Motor neuron (in vitro differentiated cells): ENCODE measurements around the gene SEC61A1. TPM values are rescaled to one million over a fixed set of nuclear protein-coding genes. Genes with fewer than 3 reads are reported as not detected.

ENCODE experiments used
- ATAC-seq, 8 experiments: fragments of 200-7000 bp; cut with Tn5 transposase; replicated peaks in 6 of 8; 2 replicates each; pipeline ENCODE4 v1.8.0; 2021; ENCODE audit warnings: mild to moderate bottlenecking in 8 of 8, moderate library complexity in 8 of 8
- H3K27ac ChIP-seq, 2 donors: fragments of 250-450 bp; sonication (Bioruptor Pico); 2 replicates each; pipeline ENCODE4 v1.9.0; 2021; ENCODE audit warnings: antibody characterized with exemption in 2 of 2, mild to moderate bottlenecking in 2 of 2, moderate library complexity in 1 of 2
- H3K4me1 ChIP-seq, 2 donors: fragments of 250-450 bp; sonication (Bioruptor Pico); replicated peaks in 1 of 2; 2 replicates each; pipeline ENCODE4 v1.6.1; 2021; ENCODE audit warnings: antibody characterized with exemption in 2 of 2, mild to moderate bottlenecking in 2 of 2, moderate library complexity in 1 of 2
- H3K4me3 ChIP-seq, 5 donors: fragments of 250-450 bp; sonication (Bioruptor Pico); 2 replicates each; pipeline ENCODE4 v1.9.0; 2021; ENCODE audit warnings: antibody characterized with exemption in 5 of 5, mild to moderate bottlenecking in 5 of 5, moderate library complexity in 4 of 5
- WGBS, 10 experiments: fragments of 450-650 bp; shearing (Covaris generic); methylation state at CpG; one replicate each; pipeline ENCODE4 v1.0.0; 2022; 5-methylcytosine and 5-hydroxymethylcytosine counted together
- in situ Hi-C, 9 experiments: fragments of 400-800 bp; cut with MboI; loops; one replicate each; pipeline ENCODE4 v1.15.0; 2021; ENCODE audit warnings: low sequenced_read_pairs in 9 of 9, low pct_unique_long_range_greater_than_20kb in 2 of 9; ENCODE audit not compliant: unreplicated experiment in 9 of 9
- total RNA-seq, 8 experiments: library from RNA; unstranded; fragments of 300-600 nt; gene quantifications; 2 replicates each; pipeline versions ENCODE4 v1.2.3 to v1.2.4, GENCODE V29; 2022

Gene SEC61A1
- total RNA-seq, 8 experiments from 2014 or later, result 120 to 261 (median 172) TPM

DNA sequence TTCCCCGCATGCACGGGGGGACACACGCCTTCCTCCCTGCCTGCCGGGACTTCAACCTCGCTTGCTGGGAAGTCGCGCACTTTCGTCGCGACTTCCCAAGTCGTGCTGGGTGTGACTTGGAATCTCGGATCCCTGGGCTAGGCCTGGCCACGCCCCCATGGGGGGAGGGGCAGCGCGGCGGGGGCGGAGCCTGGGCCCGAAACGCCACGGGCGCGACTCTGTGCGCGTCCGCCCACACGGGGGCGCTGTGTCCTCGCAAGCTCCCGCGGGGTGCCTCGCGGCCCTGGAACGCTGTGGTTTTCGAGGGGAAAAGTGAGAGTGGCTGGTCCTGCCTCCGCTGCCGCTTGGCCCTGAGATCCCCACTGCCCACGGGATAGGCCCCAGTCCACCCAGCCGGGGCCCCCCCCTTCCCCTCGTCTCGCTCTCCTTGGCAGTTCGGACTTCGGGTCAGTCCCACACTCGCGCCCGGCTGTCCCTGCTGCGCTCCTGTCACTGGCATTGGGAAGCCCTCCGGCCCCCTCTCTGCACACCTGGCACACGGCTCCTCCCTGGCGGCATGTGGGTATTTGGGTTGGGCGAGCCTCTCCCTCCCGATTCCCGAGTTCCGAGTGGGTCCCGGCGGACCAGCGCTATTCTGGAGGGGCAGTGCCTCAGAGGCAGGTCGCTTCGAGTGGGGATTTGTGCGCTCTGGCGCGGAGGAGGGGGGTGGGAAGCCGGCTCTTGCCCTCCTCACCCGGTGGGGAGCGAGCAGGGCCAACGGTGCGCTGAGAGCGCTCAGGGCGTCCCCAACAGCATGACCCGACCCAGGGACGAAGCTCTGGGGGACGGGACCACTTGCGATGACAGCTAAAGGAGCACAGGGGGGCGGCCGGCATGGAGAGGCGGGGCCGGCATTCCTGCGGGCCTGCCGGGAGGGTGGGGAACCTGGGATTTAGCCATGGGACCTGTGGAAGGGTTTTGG lies 23.6 kb downstream of the SEC61A1 start:
- 8 to 50% (median 11%) methylated on average over 2 to 10 of the region's 78 CpGs; no CpG with 5 or more reads in 5 of the 10 experiments for WGBS, 10 experiments
- in situ Hi-C loops, result loop anchor here in 1 of 9 experiments (25.0 kb wide), 2 partner anchors 411 to 536 kb away; partner anchors contain the start of gene GATA2
- Histone ChIP-seq H3K27ac (peak overlapping the region; percentile 85), H3K4me1 (peaks cover 28 to 37% of the 10 kb centered on the region in 2 donors), H3K4me3 (peak overlapping the region in 4 of 5 donors; percentile 18 to 30 (median 26))
- peak; percentile 47 to 69 (median 55) for ATAC-seq

DNA sequence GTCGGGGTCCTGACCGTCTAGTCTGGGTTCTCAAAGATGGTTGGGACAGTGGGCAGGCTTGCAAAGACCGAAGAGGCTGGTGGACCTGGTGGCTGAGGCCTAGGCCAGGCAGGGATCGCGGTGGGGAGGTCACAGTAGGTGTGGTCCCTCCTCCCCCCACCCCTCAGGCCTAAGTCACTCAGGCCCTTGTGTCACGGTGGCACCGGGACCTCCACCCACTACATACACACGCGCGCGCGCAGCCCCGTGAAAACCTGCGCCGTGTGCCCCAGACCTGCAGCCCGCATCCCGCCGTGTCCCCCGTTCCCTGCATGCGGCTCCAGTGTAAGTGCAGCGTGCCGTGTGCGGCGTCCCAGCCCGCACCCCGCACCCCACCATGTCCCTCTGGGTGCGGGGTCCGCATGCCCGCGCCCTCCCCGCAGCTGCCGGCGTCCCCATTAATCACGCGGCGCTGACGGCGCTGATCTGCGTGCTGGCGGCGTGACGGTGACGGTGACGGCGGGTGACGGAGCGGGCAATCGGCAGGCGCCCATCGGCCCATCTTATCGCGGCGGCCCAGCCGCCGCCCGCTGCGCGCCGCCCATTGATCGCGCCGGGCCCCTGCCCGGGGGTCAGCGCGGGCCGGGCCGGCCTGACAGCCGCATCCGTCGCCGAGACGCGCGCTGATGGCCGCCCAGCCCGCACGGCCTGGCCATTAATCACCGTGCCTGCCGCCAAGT lies 24.4 kb downstream of the SEC61A1 start:
- in situ Hi-C loops, result loop anchor here in 1 of 9 experiments (25.0 kb wide), 2 partner anchors 411 to 536 kb away; partner anchors contain the start of gene GATA2
- 22% methylated on average over 8 of the region's 79 CpGs; no CpG with 5 or more reads in 9 of the 10 experiments for WGBS, 10 experiments
- Histone ChIP-seq H3K4me3 (peak overlapping the region; percentile 5 to 30 (median 23)), H3K4me1 (peaks cover 28 to 37% of the 10 kb centered on the region in 2 donors), H3K27ac (peak overlapping the region; percentile 85)
- peak in 6 of 8 experiments; percentile 0 to 73 (median 67) for ATAC-seq

DNA sequence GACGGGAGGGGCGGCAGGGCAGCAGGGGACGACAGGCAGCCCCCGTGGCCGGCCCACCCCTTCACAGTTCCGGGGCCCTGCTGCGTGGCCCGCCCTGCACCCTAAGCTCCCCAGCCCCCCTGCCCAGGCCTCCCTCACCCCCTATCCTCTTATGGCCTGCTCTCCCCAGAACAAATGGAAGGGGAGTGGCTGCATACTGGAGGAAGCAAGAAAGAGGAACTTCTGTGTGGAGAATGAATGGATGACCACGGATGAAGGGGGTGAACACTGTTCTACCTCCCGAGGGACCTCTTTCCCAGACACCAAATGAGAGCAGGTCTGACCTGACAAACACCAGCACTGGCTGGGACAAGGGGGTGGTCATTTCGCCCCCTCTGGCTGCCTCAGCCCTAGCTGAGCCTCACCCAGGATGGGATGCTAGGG lies 25.0 kb downstream of the SEC61A1 start:
- WGBS, 10 experiments, result 40% methylated on average over 2 of the region's 11 CpGs; no CpG with 5 or more reads in 9 of the 10 experiments
- in situ Hi-C loops, result loop anchor here in 1 of 9 experiments (25.0 kb wide), 2 partner anchors 410 to 535 kb away; partner anchors contain the start of gene GATA2
- peak overlapping the region; percentile 85 for H3K27ac ChIP-seq
- H3K4me1 ChIP-seq, result peaks cover 28 to 37% of the 10 kb centered on the region in 2 donors
- peak overlapping the region; percentile 5 to 30 (median 23) for H3K4me3 ChIP-seq
- ATAC-seq, result peak in 6 of 8 experiments; percentile 0 to 66 (median 47)

DNA sequence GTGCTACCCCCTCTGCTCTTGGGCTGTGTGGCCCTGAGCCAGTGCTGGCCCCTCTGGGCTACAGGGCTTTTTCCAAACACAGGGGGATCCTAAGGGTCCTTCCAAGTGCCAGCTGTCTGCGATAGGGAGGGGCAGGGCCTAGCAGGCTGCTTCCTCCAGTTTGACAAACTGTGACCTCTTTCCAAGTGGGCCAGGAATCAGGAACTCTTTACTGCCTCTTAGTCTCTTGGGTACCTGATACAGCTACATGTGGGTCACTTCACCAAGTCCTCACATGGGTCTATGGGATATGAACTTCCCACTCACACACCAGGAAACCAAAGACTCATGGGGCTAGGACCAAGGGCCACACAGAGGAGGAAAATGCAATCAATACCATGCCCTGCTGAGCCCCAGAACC lies 25.4 kb downstream of the SEC61A1 start:
- WGBS, 10 experiments, result 0 to 83% (median 80%) methylated on average over 1 of the region's 1 CpG; no CpG with 5 or more reads in 7 of the 10 experiments
- peak overlapping the region in 1 of 5 donors; percentile 30 for H3K4me3 ChIP-seq
- peaks cover 28 to 37% of the 10 kb centered on the region in 2 donors for H3K4me1 ChIP-seq
- ATAC-seq, result no peak
- H3K27ac ChIP-seq, result peak overlapping the region; percentile 85
- in situ Hi-C loops, result loop anchor here in 1 of 9 experiments (25.0 kb wide), 2 partner anchors 410 to 535 kb away; partner anchors contain the start of gene GATA2

DNA sequence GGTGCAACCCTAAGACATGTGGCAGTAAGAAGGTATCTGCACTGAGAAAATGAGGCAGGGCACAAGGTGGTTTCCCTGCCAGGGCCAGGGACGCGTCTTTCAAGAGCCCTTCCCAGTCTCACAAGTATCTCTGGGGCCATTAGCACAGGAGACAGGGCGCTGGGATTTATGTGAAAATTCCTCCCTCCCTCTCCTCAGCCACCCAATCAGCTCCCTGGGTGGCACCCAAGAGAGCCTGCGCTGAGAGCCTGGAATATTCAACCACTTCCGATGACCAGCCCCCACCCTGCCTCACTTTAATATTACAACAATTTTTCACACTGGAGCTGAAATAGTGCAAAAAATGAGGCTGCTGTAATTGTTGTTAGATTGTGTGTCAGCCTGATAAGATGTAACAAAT lies 26.1 kb downstream of the SEC61A1 start:
- Histone ChIP-seq H3K4me1 (peaks cover 28 to 37% of the 10 kb centered on the region in 2 donors), H3K27ac (peak overlapping the region; percentile 85), H3K4me3 (no peak overlapping the region)
- 19 to 80% (median 70%) methylated on average over 1 to 3 of the region's 5 CpGs; no CpG with 5 or more reads in 6 of the 10 experiments for WGBS, 10 experiments
- peak; percentile 12 to 71 (median 31) for ATAC-seq
- in situ Hi-C loops, result loop anchor here in 1 of 9 experiments (25.0 kb wide), 2 partner anchors 409 to 534 kb away; partner anchors contain the start of gene GATA2

DNA sequence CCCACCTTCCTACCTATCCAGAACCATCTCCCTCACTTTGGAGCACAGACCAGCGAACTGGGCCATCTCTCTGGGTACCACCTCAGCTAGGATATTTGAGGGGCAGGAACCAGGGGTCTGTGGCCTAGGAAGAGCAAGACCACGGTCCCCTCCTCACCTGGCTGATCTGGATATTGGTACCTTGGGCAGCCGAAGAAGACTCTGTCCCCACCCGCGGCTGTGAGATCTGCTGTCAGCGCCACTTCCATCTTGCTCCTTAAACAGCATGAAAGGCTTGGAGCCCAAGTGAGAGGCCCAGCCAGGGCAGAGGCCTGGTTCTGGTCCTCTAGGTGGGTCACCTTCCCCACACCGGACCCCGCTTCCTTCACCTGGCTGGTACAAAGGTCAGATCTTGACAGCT lies 26.6 kb downstream of the SEC61A1 start:
- in situ Hi-C loops, result loop anchor here in 1 of 9 experiments (25.0 kb wide), 2 partner anchors 408 to 533 kb away; partner anchors contain the start of gene GATA2
- Histone ChIP-seq H3K4me1 (peaks cover 28 to 37% of the 10 kb centered on the region in 2 donors), H3K4me3 (no peak overlapping the region), H3K27ac (no peak overlapping the region)
- no peak for ATAC-seq
- WGBS, 10 experiments, result 80 to 100% (median 96%) methylated on average over 1 to 4 of the region's 8 CpGs; no CpG with 5 or more reads in 4 of the 10 experiments

DNA sequence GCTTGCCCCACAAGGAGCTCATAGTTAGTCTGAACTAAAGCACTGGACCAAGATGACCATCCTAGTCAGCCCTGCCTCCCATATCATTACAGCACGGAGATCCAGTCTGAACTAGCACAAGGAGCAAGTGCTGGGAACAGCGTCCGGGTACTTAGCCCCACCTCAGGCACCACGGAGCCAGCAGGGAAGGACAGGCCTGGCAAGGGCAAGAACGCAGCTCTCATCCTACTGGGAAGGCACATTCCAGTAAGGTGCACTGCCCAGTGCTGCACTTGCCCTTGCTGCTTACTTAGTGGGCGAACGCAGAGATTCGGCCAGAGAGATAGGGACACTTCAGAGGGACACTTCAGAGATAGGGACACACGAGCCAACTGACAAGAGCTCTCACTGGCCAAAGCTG lies 27.6 kb downstream of the SEC61A1 start:
- Histone ChIP-seq H3K27ac (no peak overlapping the region), H3K4me3 (no peak overlapping the region), H3K4me1 (peaks cover 28 to 37% of the 10 kb centered on the region in 2 donors)
- in situ Hi-C loops, result loop anchor here in 1 of 9 experiments (25.0 kb wide), 2 partner anchors 407 to 532 kb away; partner anchors contain the start of gene GATA2
- ATAC-seq, result no peak
- WGBS, 10 experiments, result 94 to 100% (median 100%) methylated on average over 1 to 5 of the region's 9 CpGs; no CpG with 5 or more reads in 6 of the 10 experiments

DNA sequence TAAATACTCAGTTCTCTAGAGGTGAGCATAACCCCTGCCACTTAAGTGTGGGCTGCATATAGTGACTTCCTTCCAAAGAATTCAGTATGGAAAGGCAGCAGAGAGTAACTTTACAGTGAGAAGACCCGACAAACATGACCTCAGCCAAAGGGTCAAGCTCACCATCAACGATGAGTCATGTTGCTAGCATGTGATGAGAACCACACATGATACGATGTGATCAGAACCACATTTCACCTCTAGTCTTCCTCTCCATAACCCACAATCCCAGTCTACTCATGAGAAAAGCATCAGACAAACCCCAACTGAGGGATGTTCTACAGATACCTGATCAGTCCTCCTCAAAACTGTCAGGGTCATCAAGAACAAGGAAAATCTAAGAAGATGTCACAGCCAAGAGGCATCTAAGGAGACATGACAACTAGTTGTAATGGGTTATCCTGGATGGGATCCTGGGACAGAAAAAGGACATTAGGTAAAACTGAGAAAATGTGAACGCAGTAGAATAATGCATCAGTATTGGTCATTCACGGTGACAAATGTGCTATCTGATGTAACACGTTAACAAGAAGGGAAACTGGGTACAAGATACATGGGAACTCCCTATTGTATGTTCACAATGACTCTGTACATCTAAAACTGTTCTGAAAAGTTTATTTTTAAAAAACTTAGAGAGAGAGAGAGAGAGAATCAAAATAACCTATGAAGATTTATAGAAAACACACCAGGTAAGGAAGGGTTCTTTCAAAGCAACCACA lies 28.3 kb downstream of the SEC61A1 start:
- in situ Hi-C loops, result loop anchor here in 1 of 9 experiments (25.0 kb wide), 2 partner anchors 407 to 532 kb away; partner anchors contain the start of gene GATA2
- Histone ChIP-seq H3K27ac (no peak overlapping the region), H3K4me3 (no peak overlapping the region), H3K4me1 (peaks cover 24 to 31% of the 10 kb centered on the region in 2 donors)
- ATAC-seq, result no peak
- WGBS, 10 experiments, result 28 to 100% (median 84%) methylated on average over 1 to 6 of the region's 6 CpGs

DNA sequence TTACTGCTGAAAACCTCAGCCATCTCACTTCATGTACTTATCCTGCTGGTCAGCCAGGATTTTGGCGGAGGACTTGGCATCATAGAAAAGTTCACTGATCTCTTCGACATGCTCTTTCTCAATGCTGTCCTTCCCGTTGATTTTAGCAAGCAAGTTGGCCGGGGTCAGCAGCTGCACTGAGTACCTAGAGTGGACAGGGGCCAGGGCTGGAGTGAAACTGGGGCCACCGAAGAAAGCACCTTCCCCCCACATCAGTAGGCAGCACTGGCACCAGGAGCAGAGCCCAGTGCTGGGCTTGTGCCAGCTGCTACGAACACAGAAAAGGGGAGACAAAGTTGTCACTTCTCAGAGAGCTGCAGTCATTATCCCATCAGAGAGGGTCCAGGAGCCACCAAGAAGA lies 29.0 kb downstream of the SEC61A1 start:
- in situ Hi-C loops, result loop anchor here in 1 of 9 experiments (25.0 kb wide), 2 partner anchors 406 to 531 kb away; partner anchors contain the start of gene GATA2
- Histone ChIP-seq H3K4me1 (peaks cover 19 to 26% of the 10 kb centered on the region in 2 donors), H3K27ac (no peak overlapping the region), H3K4me3 (no peak overlapping the region)
- 89 to 100% (median 100%) methylated on average over 1 to 6 of the region's 6 CpGs; no CpG with 5 or more reads in 4 of the 10 experiments for WGBS, 10 experiments
- ATAC-seq, result no peak

DNA sequence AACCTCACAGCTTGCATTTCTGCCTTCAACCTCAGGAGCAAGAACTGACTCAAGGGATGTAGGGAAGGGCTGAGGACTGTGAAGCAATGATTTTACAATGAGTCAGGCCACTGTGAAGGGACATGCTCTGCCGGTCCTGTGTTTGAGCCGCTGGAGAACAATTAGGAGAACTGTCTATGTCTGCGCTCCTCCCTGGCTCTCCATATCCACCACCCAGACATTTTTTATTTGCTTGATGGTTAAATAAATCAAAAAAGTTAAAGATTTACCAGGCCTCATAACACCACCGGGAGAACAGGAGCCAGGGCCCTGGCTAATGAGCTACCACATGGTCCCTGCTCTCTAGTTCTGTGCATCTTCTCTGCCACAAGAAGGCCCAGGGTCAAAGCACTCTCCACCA lies 29.6 kb downstream of the SEC61A1 start:
- Histone ChIP-seq H3K4me1 (peaks cover 14 to 21% of the 10 kb centered on the region in 2 donors), H3K4me3 (no peak overlapping the region), H3K27ac (no peak overlapping the region)
- in situ Hi-C loops, result loop anchor here in 1 of 9 experiments (25.0 kb wide), 2 partner anchors 405 to 530 kb away; partner anchors contain the start of gene GATA2
- WGBS, 10 experiments, result 33 to 96% (median 67%) methylated on average over 1 to 3 of the region's 4 CpGs; no CpG with 5 or more reads in 3 of the 10 experiments
- ATAC-seq, result no peak

DNA sequence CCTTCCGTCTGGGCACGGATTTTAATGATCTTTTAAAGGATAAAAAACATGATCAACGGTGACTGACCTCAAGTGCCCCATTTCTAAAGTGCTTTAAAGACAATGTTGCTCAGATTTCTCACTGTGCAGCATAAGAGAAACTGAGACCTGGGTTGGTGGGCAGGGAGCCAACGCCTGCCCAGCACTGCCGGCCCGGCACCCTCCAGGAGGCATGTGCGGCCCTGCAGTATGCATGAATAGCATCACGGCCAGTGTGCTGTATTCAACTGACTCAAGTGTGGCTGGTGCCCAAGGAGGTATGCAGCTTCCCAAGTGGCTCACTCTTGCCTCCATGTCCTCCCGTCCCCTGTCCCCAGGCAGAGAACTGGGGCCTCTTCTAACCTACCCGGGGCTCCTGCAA lies 30.3 kb downstream of the SEC61A1 start:
- H3K27ac ChIP-seq, result no peak overlapping the region
- in situ Hi-C loops, result loop anchor here in 1 of 9 experiments (25.0 kb wide), 2 partner anchors 405 to 530 kb away; partner anchors contain the start of gene GATA2
- H3K4me1 ChIP-seq, result peaks cover 11 to 16% of the 10 kb centered on the region in 2 donors
- ATAC-seq, result no peak
- 75 to 100% (median 96%) methylated on average over 1 to 8 of the region's 10 CpGs; no CpG with 5 or more reads in 3 of the 10 experiments for WGBS, 10 experiments
- H3K4me3 ChIP-seq, result no peak overlapping the region
